Activated CD8-positive, alpha-beta T cell treated with anti-CD3 and anti-CD28 coated beads, Interleukin-2, amount 10 ng/mL, durations not matched to agents 7 days and 5 days (primary cell): ENCODE measurements around the gene FLOT2. TPM values are rescaled to one million over a fixed set of nuclear protein-coding genes. Genes with fewer than 3 reads are reported as not detected.
"Not testable (repeated sequence)": the region's sequence is repeated elsewhere in the genome, so short reads cannot be mapped to it uniquely, and the experiment has no call there.

Experiments used
- ATAC-seq: fragments of 150-1000 bp; cut with Tn5 transposase; one replicate; pipeline ENCODE4 v1.10.0; 2021; ENCODE audit warnings: moderate library complexity
- CTCF ChIA-PET: fragments of 350-600 bp; sonication (Branson Sonifier 250); formaldehyde crosslinking; loops from one replicate; lab custom pipeline; 2021; ENCODE audit warnings: antibody characterized with exemption; lab: Charles Lee
- POLR2A ChIA-PET: fragments of 350-600 bp; sonication (Branson Sonifier 250); formaldehyde crosslinking; loops from one replicate; lab custom pipeline; 2021; ENCODE audit warnings: antibody characterized with exemption; lab: Charles Lee
- DNase-seq: peaks from one replicate; pipeline ENCODE4 v3.0.0-alpha.2; 2020
- H3K27ac Mint-ChIP-seq: one replicate; pipeline ENCODE4 v1.8.0; 2021; ENCODE audit warnings: mild to moderate bottlenecking, mixed read lengths
- H3K27me3 Mint-ChIP-seq: one replicate; pipeline ENCODE4 v1.8.0; 2021; ENCODE audit warnings: low read depth, mixed read lengths
- H3K36me3 Mint-ChIP-seq: one replicate; pipeline ENCODE4 v1.8.0; 2021; ENCODE audit warnings: low read depth, mixed read lengths
- H3K4me1 Mint-ChIP-seq: one replicate; pipeline ENCODE4 v1.8.0; 2021; ENCODE audit warnings: low read depth, mixed read lengths
- H3K4me3 Mint-ChIP-seq: one replicate; pipeline ENCODE4 v1.8.0; 2021; ENCODE audit warnings: mild to moderate bottlenecking, mixed read lengths
- H3K9me3 Mint-ChIP-seq: one replicate; pipeline ENCODE4 v1.8.0; 2022; ENCODE audit warnings: mixed read lengths; ENCODE audit not compliant: insufficient read depth
- total RNA-seq, 2 experiments: library from RNA; stranded (reverse); gene quantifications; one replicate each; pipeline ENCODE4 v1.2.3, GENCODE V29; 2021

Gene FLOT2
- total RNA-seq, 2 experiments from 2014 or later = 197 to 198 TPM

DNA sequence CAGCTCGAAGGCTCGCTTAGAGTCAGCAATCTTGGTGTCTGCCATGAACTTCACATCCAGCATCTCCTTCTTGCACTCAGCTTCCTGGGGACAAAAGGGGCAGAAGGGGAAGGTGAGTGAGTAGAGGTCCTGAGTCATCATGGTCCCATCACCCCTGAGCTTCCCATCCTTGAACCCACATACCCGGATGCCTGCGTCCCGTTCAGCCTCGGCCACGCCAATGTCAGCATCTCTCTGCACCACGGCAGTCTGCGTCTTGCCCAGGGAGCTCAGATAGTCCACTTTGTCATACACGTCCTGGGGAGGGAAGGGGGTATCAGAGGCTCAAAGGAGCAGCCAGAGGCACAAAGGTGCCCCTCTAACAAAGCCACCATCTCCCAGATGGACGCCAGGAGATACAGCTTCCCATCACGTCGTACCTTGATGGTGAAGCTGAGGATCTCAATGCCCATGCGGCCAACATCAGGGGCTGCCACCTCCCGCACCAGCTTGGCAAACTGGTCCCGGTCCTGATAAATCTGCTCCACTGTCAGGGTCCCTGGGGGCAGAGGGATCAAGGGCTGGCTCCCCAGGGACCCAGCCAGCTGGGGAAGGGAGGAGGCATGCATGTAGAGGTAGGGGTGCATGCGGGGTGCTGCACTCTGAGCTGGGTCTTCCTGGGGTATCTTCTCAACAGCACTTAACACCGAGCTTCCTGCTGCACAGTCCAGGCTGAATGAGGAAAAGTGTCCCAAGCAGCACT lies 15.2 kb downstream of the FLOT2 start:
- H3K4me3 Mint-ChIP-seq = no peak overlapping the region
- H3K27ac Mint-ChIP-seq = no peak overlapping the region
- peaks cover 64% of the 10 kb centered on the region for H3K36me3 Mint-ChIP-seq
- DNase-seq = no peak
- no peak for ATAC-seq
- ChIA-PET POLR2A (interaction anchor here (0.7 to 2.5 kb wide), 3 partner anchors 11 to 22 kb away, joined by 4 to 9 read pairs (median 9); no protein-coding TSS in a partner anchor), CTCF (interaction anchor here (1.5 kb wide), 1 partner anchor 119 kb away, joined by 4 read pairs; no protein-coding TSS in a partner anchor)
- H3K9me3 Mint-ChIP-seq = no peaks in the 10 kb centered on the region
- H3K27me3 Mint-ChIP-seq = no peaks in the 10 kb centered on the region
- H3K4me1 Mint-ChIP-seq = peaks cover 17% of the 10 kb centered on the region

DNA sequence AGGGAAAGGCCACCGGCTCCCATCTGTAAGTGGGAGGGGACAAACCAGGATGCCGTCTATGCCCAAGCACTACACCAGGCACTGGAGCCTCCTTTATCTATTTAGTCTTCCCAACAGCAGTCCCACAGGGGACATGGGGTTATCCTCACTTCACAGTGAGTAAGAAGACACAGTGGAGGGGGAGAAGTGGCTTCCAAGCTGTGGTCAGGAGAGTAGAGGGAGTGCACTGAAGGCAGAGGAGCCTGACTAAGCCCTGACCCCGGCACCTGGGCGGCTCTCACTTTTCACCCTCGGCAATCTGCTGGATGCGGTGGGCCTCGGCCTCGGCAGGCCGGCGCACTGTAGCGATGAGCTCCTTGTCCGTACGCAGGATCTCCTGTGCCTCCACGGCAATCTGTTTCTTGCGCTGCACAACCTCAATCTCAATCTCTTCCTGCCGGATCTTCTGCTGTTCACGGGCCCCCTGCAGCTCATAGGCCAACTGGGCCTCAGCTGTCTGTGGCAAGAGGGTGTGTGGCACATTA lies 15.9 kb downstream of the FLOT2 start:
- peaks cover 63% of the 10 kb centered on the region for H3K36me3 Mint-ChIP-seq
- ATAC-seq = no peak
- POLR2A ChIA-PET = interaction anchor here (1.8 to 2.5 kb wide), 2 partner anchors 10 to 12 kb away, joined by 9 read pairs; no protein-coding TSS in a partner anchor

DNA sequence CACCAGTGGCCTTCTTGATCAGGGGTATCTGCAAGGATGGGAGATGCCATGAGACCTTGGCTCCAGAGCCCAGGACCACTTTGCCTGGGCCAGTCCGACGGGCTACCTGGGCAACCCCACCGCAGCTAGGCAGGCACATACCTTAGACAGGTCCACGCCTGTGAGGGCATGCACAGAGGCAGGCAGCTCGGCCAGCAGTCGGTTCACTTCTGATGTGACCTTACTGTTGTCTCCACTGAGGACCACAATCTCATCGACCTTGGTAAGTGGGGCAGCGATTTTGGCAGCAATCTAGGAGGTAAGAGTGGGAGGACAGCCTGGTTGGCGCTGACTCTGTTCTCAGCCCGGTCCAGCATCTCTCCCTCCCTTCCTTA lies 17.0 kb downstream of the FLOT2 start:
- DNase-seq (no peak), ATAC-seq (no peak)
- no peak overlapping the region for H3K27ac Mint-ChIP-seq
- H3K4me3 Mint-ChIP-seq = no peak overlapping the region
- H3K4me1 Mint-ChIP-seq = peaks cover 23% of the 10 kb centered on the region
- no peaks in the 10 kb centered on the region for H3K27me3 Mint-ChIP-seq
- H3K36me3 Mint-ChIP-seq = peaks cover 59% of the 10 kb centered on the region
- no peaks in the 10 kb centered on the region for H3K9me3 Mint-ChIP-seq
- ChIA-PET POLR2A (no interaction called here), CTCF (interaction anchor here (0.6 kb wide), 1 partner anchor 31 kb away, joined by 3 read pairs; no protein-coding TSS in a partner anchor)

More for the DNA sequence above, 15.9 kb downstream of the FLOT2 start:
- Mint-ChIP-seq H3K9me3 (no peaks in the 10 kb centered on the region), H3K27ac (no peak overlapping the region), H3K4me3 (no peak overlapping the region), H3K27me3 (no peaks in the 10 kb centered on the region), H3K4me1 (peaks cover 18% of the 10 kb centered on the region)
- CTCF ChIA-PET = interaction anchor here (1.5 kb wide), 1 partner anchor 118 kb away, joined by 4 read pairs; no protein-coding TSS in a partner anchor
- no peak for DNase-seq

- no peak overlapping the region for H3K27ac Mint-ChIP-seq
- no peak for ATAC-seq
- no peak overlapping the region for H3K4me3 Mint-ChIP-seq
- H3K4me1 Mint-ChIP-seq = peaks cover 18% of the 10 kb centered on the region
- ChIA-PET POLR2A (no interaction called here), CTCF (interaction anchor here (0.8 to 1.6 kb wide), 4 partner anchors 13 to 116 kb away, joined by 3 to 8 read pairs (median 4); partner anchors contain the start of gene FAM222B)
- H3K9me3 Mint-ChIP-seq = no peaks in the 10 kb centered on the region
- H3K36me3 Mint-ChIP-seq = peaks cover 58% of the 10 kb centered on the region
- H3K27me3 Mint-ChIP-seq = no peaks in the 10 kb centered on the region
- no peak for DNase-seq
Measured at GRCh38 chr17:28879886-28880571, 17.5 kb downstream of the FLOT2 start.

GRCh38 chr17:28878981-28879380 lies 18.6 kb downstream of the FLOT2 start:
- Mint-ChIP-seq H3K27ac (no peak overlapping the region), H3K4me3 (no peak overlapping the region), H3K36me3 (peaks cover 52% of the 10 kb centered on the region), H3K4me1 (peaks cover 13% of the 10 kb centered on the region), H3K27me3 (no peaks in the 10 kb centered on the region), H3K9me3 (no peaks in the 10 kb centered on the region)
- DNase-seq = no peak
- no peak for ATAC-seq
- CTCF ChIA-PET = interaction anchor here (0.8 to 2.2 kb wide), 5 partner anchors 14 to 152 kb away, joined by 3 to 8 read pairs (median 4); partner anchors contain the start of gene FAM222B
- POLR2A ChIA-PET = no interaction called here

- Mint-ChIP-seq H3K4me3 (no peak overlapping the region), H3K36me3 (peaks cover 52% of the 10 kb centered on the region), H3K4me1 (peaks cover 13% of the 10 kb centered on the region), H3K27me3 (no peaks in the 10 kb centered on the region), H3K9me3 (no peaks in the 10 kb centered on the region), H3K27ac (no peak overlapping the region)
- ATAC-seq (no peak), DNase-seq (no peak)
- ChIA-PET POLR2A (no interaction called here), CTCF (interaction anchor here (1.2 to 2.3 kb wide), 5 partner anchors 24 to 151 kb away, joined by 3 to 8 read pairs (median 6); partner anchors contain the start of gene FAM222B)
Measured at GRCh38 chr17:28878158-28878910, 19.2 kb downstream of the FLOT2 start.

- peaks cover 13% of the 10 kb centered on the region for H3K4me1 Mint-ChIP-seq
- H3K27ac Mint-ChIP-seq, ATAC-seq, DNase-seq, H3K27me3 Mint-ChIP-seq, H3K4me3 Mint-ChIP-seq, POLR2A ChIA-PET, H3K9me3 Mint-ChIP-seq: not testable (repeated sequence)
- CTCF ChIA-PET = interaction anchor here (2.2 to 2.3 kb wide), 2 partner anchors 114 to 150 kb away, joined by 6 to 8 read pairs; no protein-coding TSS in a partner anchor
- H3K36me3 Mint-ChIP-seq = peaks cover 41% of the 10 kb centered on the region
Measured at GRCh38 chr17:28877150-28877711, 20.3 kb downstream of the FLOT2 start.

- ATAC-seq (no peak), DNase-seq (no peak)
- CTCF ChIA-PET = interaction anchor here (2.3 kb wide), 1 partner anchor 113 kb away, joined by 6 read pairs; no protein-coding TSS in a partner anchor
- no peak overlapping the region for H3K4me3 Mint-ChIP-seq
- H3K27ac Mint-ChIP-seq = no peak overlapping the region
- POLR2A ChIA-PET = no interaction called here
- H3K9me3 Mint-ChIP-seq = no peaks in the 10 kb centered on the region
- peaks cover 32% of the 10 kb centered on the region for H3K36me3 Mint-ChIP-seq
- H3K27me3 Mint-ChIP-seq = no peaks in the 10 kb centered on the region
- H3K4me1 Mint-ChIP-seq = peaks cover 25% of the 10 kb centered on the region
Measured at GRCh38 chr17:28875848-28876550, 21.5 kb downstream of the FLOT2 start.

- H3K4me3 Mint-ChIP-seq = no peak overlapping the region
- H3K4me1 Mint-ChIP-seq = peaks cover 26% of the 10 kb centered on the region
- H3K27ac Mint-ChIP-seq = no peak overlapping the region
- ChIA-PET POLR2A (interaction anchor here (0.9 kb wide), 1 partner anchor 16 kb away, joined by 3 read pairs; no protein-coding TSS in a partner anchor), CTCF (interaction anchor here (1.0 to 1.9 kb wide), 3 partner anchors 21 to 111 kb away, joined by 4 to 6 read pairs (median 5); no protein-coding TSS in a partner anchor)
- peaks cover 20% of the 10 kb centered on the region for H3K36me3 Mint-ChIP-seq
- DNase-seq = no peak
- no peaks in the 10 kb centered on the region for H3K9me3 Mint-ChIP-seq
- ATAC-seq = no peak
- no peaks in the 10 kb centered on the region for H3K27me3 Mint-ChIP-seq
Measured at GRCh38 chr17:28874750-28875149, 22.8 kb downstream of the FLOT2 start.

DNA sequence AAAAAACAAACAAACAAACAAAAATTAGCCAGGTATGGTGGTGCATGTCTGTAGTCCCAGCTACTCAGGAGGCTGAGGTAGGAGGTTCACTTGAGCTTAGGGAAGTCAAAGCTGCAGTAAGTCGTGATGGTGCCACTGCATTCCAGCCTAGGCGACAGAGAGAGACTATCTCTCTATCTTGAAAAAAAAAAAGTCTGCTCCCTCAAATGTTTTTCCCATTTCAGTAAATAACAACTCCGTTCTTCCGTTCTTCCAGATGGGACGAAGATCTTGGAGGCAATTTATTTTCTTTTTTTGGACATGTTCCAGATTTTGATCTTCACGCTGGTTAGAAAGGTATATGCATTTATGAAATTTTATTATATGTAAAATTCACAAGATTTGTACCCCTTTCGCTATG lies 23.7 kb downstream of the FLOT2 start:
- Mint-ChIP-seq H3K36me3 (peaks cover 11% of the 10 kb centered on the region), H3K9me3 (no peaks in the 10 kb centered on the region), H3K4me1 (peaks cover 26% of the 10 kb centered on the region), H3K4me3 (no peak overlapping the region), H3K27me3 (no peaks in the 10 kb centered on the region), H3K27ac (no peak overlapping the region)
- ATAC-seq (no peak), DNase-seq (no peak)
- POLR2A ChIA-PET = no interaction called here
- CTCF ChIA-PET = interaction anchor here (1.0 to 1.9 kb wide), 2 partner anchors 22 to 110 kb away, joined by 4 to 5 read pairs; no protein-coding TSS in a partner anchor
